Measurements from ENCODE around the gene C11orf16. TPM values are rescaled to one million over a fixed set of nuclear protein-coding genes. Genes with fewer than 3 reads are reported as not detected.
"Not testable (repeated sequence)": the region's sequence is repeated elsewhere in the genome, so short reads cannot be mapped to it uniquely, and the experiment has no call there.

Gene C11orf16
- total RNA-seq, 1 experiment from 2014 or later, result not detected

DNA sequence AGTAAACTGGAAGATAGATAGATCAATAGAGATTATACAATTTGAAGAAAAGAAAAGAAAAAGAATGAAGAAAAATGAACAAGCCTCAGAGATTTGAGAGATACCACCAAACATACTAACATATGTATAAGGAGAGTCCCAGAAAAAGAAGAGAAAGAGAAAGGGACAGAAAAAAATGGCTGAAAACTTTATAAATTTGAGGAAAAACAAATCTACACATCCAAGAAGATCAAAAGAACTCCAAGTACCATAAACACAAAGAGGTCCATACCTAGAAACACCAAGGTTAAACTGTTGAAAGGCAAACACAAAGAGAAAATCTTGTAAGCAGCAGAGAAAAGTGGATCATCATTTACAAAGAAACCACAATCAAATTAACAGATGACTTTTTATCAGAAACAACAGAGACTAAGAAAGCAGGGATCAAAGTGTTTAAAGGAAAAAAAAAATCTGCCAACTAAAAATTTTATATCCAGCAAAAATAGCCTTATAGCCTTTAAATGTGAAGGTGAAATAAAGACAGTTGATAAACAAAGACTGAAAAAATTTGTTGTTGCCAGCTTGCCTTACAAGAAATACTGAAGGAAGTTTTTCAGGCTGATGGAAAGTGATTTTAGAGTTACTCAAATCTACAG lies 33.5 kb downstream of the C11orf16 start (continued):
- TF ChIP-seq, protein P1, sequence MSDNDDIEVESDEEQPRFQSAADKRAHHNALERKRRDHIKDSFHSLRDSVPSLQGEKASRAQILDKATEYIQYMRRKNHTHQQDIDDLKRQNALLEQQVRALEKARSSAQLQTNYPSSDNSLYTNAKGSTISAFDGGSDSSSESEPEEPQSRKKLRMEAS (IDR thresholded peaks at IDR 0.05), result no peak
- TF ChIP-seq POLR2A (IDR thresholded peaks at IDR 0.05; ENCODE audit: borderline replicate concordance, extremely low read depth, insufficient read depth, insufficient read length), result no peak
- no peak for TF ChIP-seq SP1 (IDR thresholded peaks at IDR 0.05; ENCODE audit: low read depth)
- TF ChIP-seq TCF7L2 (IDR thresholded peaks at IDR 0.05; ENCODE audit: borderline replicate concordance, extremely low read depth, insufficient read depth, insufficient read length), result no peak
- TF ChIP-seq SIN3A (IDR thresholded peaks at IDR 0.05; ENCODE audit: low read depth), result no peak
- TF ChIP-seq FOSL1 (IDR thresholded peaks at IDR 0.05; ENCODE audit: low read depth), result no peak

DNA sequence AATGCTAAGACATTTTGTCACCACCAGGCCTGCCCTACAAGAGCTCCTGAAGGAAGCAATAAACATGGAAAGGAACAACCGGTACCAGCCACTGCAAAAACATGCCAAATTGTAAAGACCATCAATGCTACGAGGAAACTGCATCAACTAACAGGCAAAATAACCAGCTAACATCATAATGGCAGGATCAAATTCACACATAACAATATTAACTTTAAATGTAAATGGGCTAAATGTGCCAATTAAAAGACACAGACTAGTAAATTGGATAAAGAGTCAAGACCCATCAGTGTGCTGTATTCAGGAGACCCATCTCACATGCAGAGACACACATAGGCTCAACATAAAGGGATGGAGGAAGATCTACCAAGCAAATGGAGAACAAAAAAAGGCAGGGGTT lies 41.6 kb downstream of the C11orf16 start:
- H4K20me1 ChIP-seq (ENCODE audit: insufficient read depth); H3K4me3 ChIP-seq (replicated peaks in 1 of 2; ENCODE audit: low read depth in 1 of 2, low read length in 2 of 2); H3K9ac ChIP-seq (ENCODE audit: low read length); H3K27me3 ChIP-seq (ENCODE audit: insufficient read depth, low read length); H3K9me3 ChIP-seq (ENCODE audit: control insufficient read depth in 1 of 2, insufficient read depth in 1 of 2, low read depth in 1 of 2, low read length in 2 of 2); H3K9me2 ChIP-seq (ENCODE audit: insufficient read depth); BruUV-seq (replicated peaks); DNase-seq (ENCODE audit: low read depth, low spot score); H2AFZ ChIP-seq (ENCODE audit: low read depth, low read length, poor library complexity, severe bottlenecking); H3K27ac ChIP-seq (ENCODE audit: low read depth, low read length); H3K4me2 ChIP-seq (ENCODE audit: low read length); POLR2A ChIA-PET; H3K4me1 ChIP-seq (ENCODE audit: control insufficient read depth in 1 of 2, insufficient read depth in 2 of 2, low read length in 2 of 2); ATAC-seq; H3K36me3 ChIP-seq (ENCODE audit: control insufficient read depth in 1 of 2, insufficient read depth in 2 of 2, low read length in 2 of 2); H3K79me2 ChIP-seq (ENCODE audit: insufficient read depth, low read length); intact Hi-C loops (cut with micrococcal nuclease); RAD21 ChIA-PET (ENCODE audit: low non-redundant PET in 1 of 2, low total read pairs in 2 of 2, uncharacterized antibody in 2 of 2, unreplicated experiment in 2 of 2); CTCF ChIA-PET: not testable (repeated sequence)

DNA sequence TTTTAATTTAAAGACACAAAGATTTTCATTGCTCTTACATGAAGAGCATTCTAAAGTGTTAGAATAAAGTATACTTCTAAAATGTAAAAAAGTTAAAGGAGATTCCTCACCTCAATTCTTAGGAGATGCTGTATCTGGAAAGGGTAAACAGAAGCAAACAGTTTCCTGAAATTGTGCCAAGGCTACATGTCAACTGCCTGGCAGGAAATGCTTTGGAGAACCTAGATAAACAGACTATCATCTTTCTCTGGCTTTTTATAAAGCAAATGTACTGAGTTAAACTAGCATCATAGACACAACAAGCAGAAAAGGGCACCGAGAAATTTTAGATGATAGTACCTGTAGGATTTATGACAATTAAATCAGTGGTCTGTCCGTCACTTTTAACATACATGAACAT lies 46.4 kb downstream of the C11orf16 start:
- H4K20me1 ChIP-seq (ENCODE audit: insufficient read depth), result no peaks in the 10 kb centered on the region
- TF ChIP-seq JUND (IDR thresholded peaks at IDR 0.05) (no peak), FOSL1 (IDR thresholded peaks at IDR 0.05; ENCODE audit: low read depth) (no peak), SP1 (IDR thresholded peaks at IDR 0.05; ENCODE audit: low read depth) (no peak), POLR2AphosphoS5 (IDR thresholded peaks at IDR 0.05; ENCODE audit: low read depth, low read length) (no peak), RAD21 (IDR thresholded peaks at IDR 0.05; ENCODE audit: low read depth) (no peak), TCF7L2 (IDR thresholded peaks at IDR 0.05; ENCODE audit: borderline replicate concordance, extremely low read depth, insufficient read depth, insufficient read length) (no peak)
- TF ChIP-seq, protein P2, sequence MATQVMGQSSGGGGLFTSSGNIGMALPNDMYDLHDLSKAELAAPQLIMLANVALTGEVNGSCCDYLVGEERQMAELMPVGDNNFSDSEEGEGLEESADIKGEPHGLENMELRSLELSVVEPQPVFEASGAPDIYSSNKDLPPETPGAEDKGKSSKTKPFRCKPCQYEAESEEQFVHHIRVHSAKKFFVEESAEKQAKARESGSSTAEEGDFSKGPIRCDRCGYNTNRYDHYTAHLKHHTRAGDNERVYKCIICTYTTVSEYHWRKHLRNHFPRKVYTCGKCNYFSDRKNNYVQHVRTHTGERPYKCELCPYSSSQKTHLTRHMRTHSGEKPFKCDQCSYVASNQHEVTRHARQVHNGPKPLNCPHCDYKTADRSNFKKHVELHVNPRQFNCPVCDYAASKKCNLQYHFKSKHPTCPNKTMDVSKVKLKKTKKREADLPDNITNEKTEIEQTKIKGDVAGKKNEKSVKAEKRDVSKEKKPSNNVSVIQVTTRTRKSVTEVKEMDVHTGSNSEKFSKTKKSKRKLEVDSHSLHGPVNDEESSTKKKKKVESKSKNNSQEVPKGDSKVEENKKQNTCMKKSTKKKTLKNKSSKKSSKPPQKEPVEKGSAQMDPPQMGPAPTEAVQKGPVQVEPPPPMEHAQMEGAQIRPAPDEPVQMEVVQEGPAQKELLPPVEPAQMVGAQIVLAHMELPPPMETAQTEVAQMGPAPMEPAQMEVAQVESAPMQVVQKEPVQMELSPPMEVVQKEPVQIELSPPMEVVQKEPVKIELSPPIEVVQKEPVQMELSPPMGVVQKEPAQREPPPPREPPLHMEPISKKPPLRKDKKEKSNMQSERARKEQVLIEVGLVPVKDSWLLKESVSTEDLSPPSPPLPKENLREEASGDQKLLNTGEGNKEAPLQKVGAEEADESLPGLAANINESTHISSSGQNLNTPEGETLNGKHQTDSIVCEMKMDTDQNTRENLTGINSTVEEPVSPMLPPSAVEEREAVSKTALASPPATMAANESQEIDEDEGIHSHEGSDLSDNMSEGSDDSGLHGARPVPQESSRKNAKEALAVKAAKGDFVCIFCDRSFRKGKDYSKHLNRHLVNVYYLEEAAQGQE (IDR thresholded peaks at IDR 0.05; ENCODE audit: low read depth), result no peak
- TF ChIP-seq, protein P3, sequence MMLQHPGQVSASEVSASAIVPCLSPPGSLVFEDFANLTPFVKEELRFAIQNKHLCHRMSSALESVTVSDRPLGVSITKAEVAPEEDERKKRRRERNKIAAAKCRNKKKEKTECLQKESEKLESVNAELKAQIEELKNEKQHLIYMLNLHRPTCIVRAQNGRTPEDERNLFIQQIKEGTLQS (IDR thresholded peaks at IDR 0.05), result no peak
- no peak overlapping the region for H3K9ac ChIP-seq (ENCODE audit: low read length)
- H3K27ac ChIP-seq (ENCODE audit: low read depth, low read length), result no peak overlapping the region
- CTCF ChIA-PET, result no interaction called here
- no peak for DNase-seq (ENCODE audit: low read depth, low spot score)
- no peaks in the 10 kb centered on the region for H3K27me3 ChIP-seq (ENCODE audit: insufficient read depth, low read length)
- H3K4me1 ChIP-seq (ENCODE audit: control insufficient read depth in 1 of 2, insufficient read depth in 2 of 2, low read length in 2 of 2), result no peaks in the 10 kb centered on the region
- no peak overlapping the region for H2AFZ ChIP-seq (ENCODE audit: low read depth, low read length, poor library complexity, severe bottlenecking)
- BruUV-seq (replicated peaks), result no TSS peak
- no peaks in the 10 kb centered on the region for H3K9me2 ChIP-seq (ENCODE audit: insufficient read depth)
- no peaks in the 10 kb centered on the region for H3K9me3 ChIP-seq (ENCODE audit: control insufficient read depth in 1 of 2, insufficient read depth in 1 of 2, low read depth in 1 of 2, low read length in 2 of 2)
- intact Hi-C loops (cut with micrococcal nuclease), result no loop called here
- RAD21 ChIA-PET (ENCODE audit: low non-redundant PET in 1 of 2, low total read pairs in 2 of 2, uncharacterized antibody in 2 of 2, unreplicated experiment in 2 of 2), result no interaction called here
- H3K36me3 ChIP-seq (ENCODE audit: control insufficient read depth in 1 of 2, insufficient read depth in 2 of 2, low read length in 2 of 2), result no peaks in the 10 kb centered on the region
- POLR2A ChIA-PET, result no interaction called here
- H3K79me2 ChIP-seq (ENCODE audit: insufficient read depth, low read length), result no peaks in the 10 kb centered on the region
- no peak overlapping the region for H3K4me2 ChIP-seq (ENCODE audit: low read length)
- ATAC-seq, result no peak
- H3K4me3 ChIP-seq (replicated peaks in 1 of 2; ENCODE audit: low read depth in 1 of 2, low read length in 2 of 2), result no peak overlapping the region
